ENCODE data around the gene EVA1A.

Gene EVA1A

GRCh38 chr2:75562513-75562864 lies 1.8 kb upstream of the EVA1A start:
- no peak for DNase-seq

GRCh38 chr2:75561566-75562512 lies 1.1 kb upstream of the EVA1A start:
- no peak for DNase-seq

- DNase-seq, result no peak
Measured at GRCh38 chr2:75560022-75560767, 544 bp downstream of the EVA1A start.

GRCh38 chr2:75559680-75560021 lies 1.1 kb downstream of the EVA1A start:
- DNase-seq, result no peak

GRCh38 chr2:75558786-75559679 lies 1.7 kb downstream of the EVA1A start:
- DNase-seq, result no peak

- no peak for DNase-seq
Measured at GRCh38 chr2:75558136-75558535, 2.6 kb downstream of the EVA1A start.

- DNase-seq, result no peak
Measured at GRCh38 chr2:75557474-75558133, 3.1 kb downstream of the EVA1A start.

- no peak for DNase-seq
Measured at GRCh38 chr2:75556679-75557366, 3.9 kb downstream of the EVA1A start.

- DNase-seq, result no peak
Measured at GRCh38 chr2:75555701-75556100, 5.0 kb downstream of the EVA1A start.

- no peak for DNase-seq
Measured at GRCh38 chr2:75553935-75554531, 6.7 kb downstream of the EVA1A start.

GRCh38 chr2:75552222-75552621 lies 8.5 kb downstream of the EVA1A start:
- no peak for DNase-seq

- no peak for DNase-seq
Measured at GRCh38 chr2:75551434-75551833, 9.3 kb downstream of the EVA1A start.

- no peak for DNase-seq
Measured at GRCh38 chr2:75549401-75550253, 11.1 kb downstream of the EVA1A start.

- no peak for DNase-seq
Measured at GRCh38 chr2:75548036-75548573, 12.6 kb downstream of the EVA1A start.

GRCh38 chr2:75547345-75548035 lies 13.2 kb downstream of the EVA1A start:
- DNase-seq, result no peak

- DNase-seq, result no peak
Measured at GRCh38 chr2:75545922-75546321, 14.8 kb downstream of the EVA1A start.

- DNase-seq, result no peak
Measured at GRCh38 chr2:75545387-75545786, 15.4 kb downstream of the EVA1A start.

GRCh38 chr2:75543446-75543845 lies 17.3 kb downstream of the EVA1A start:
- no peak for DNase-seq

GRCh38 chr2:75541430-75541829 lies 19.3 kb downstream of the EVA1A start:
- no peak for DNase-seq

- DNase-seq, result no peak
Measured at GRCh38 chr2:75540994-75541393, 19.7 kb downstream of the EVA1A start.
